HG03457 (cell line): Measurements from ENCODE around the gene D2HGDH.
"Not testable (repeated sequence)": the region's sequence is repeated elsewhere in the genome, so short reads cannot be mapped to it uniquely, and the experiment has no call there.

Experiments
- ATAC-seq: cut with Tn5 transposase; IDR thresholded peaks from one replicate; pipeline ENCODE4 v1.9.1; 2021; ENCODE audit warnings: moderate number of reproducible peaks; ENCODE audit not compliant: unreplicated experiment

D2HGDH gene

GRCh38 chr2:241817821-241818215, 83.4 kb downstream of the D2HGDH start:
- ATAC-seq: not testable (repeated sequence)
